Activated gamma-delta T cell (primary cell): ENCODE data around the gene MYO9B.
"Not testable (repeated sequence)": the region's sequence is repeated elsewhere in the genome, so short reads cannot be mapped to it uniquely, and the experiment has no call there.

ENCODE experiments used
- DNase-seq: peaks from one replicate; lab custom pipeline; 2025; lab: John Stamatoyannopoulos, UW

Gene MYO9B

GRCh38 chr19:17091758-17092333 is 16.3 kb downstream of the MYO9B start:
- DNase-seq, result no peak

- no peak for DNase-seq
Measured at GRCh38 chr19:17092696-17093095, 17.1 kb downstream of the MYO9B start.

- not testable (repeated sequence) for DNase-seq
Measured at GRCh38 chr19:17094694-17095093, 19.1 kb downstream of the MYO9B start.

GRCh38 chr19:17095141-17095919 is 19.8 kb downstream of the MYO9B start:
- no peak for DNase-seq

GRCh38 chr19:17097593-17098126 is 22.1 kb downstream of the MYO9B start:
- DNase-seq, result no peak

GRCh38 chr19:17098326-17098725 is 22.7 kb downstream of the MYO9B start:
- no peak for DNase-seq

GRCh38 chr19:17101686-17102628 is 26.4 kb downstream of the MYO9B start:
- DNase-seq, result no peak

GRCh38 chr19:17103177-17103576 is 27.6 kb downstream of the MYO9B start:
- DNase-seq, result no peak

GRCh38 chr19:17104679-17105078 is 29.1 kb downstream of the MYO9B start:
- DNase-seq, result no peak

GRCh38 chr19:17105556-17105955 is 30.0 kb downstream of the MYO9B start:
- no peak for DNase-seq

GRCh38 chr19:17106964-17107363 is 31.4 kb downstream of the MYO9B start:
- DNase-seq, result not testable (repeated sequence)

- no peak for DNase-seq
Measured at GRCh38 chr19:17107546-17108452, 32.2 kb downstream of the MYO9B start.

GRCh38 chr19:17108453-17108784 is 32.8 kb downstream of the MYO9B start:
- DNase-seq, result no peak

GRCh38 chr19:17109300-17109699 is 33.7 kb downstream of the MYO9B start:
- DNase-seq, result no peak

- no peak for DNase-seq
Measured at GRCh38 chr19:17109962-17110598, 34.5 kb downstream of the MYO9B start.

GRCh38 chr19:17110599-17110966 is 35.0 kb downstream of the MYO9B start:
- no peak for DNase-seq

GRCh38 chr19:17111766-17112165 is 36.2 kb downstream of the MYO9B start:
- DNase-seq, result no peak

- no peak for DNase-seq
Measured at GRCh38 chr19:17112271-17112670, 36.7 kb downstream of the MYO9B start.

GRCh38 chr19:17112700-17113099 is 37.1 kb downstream of the MYO9B start:
- no peak for DNase-seq

GRCh38 chr19:17113127-17113785 is 37.7 kb downstream of the MYO9B start:
- DNase-seq, result no peak
